Measurements from ENCODE around the gene LMO7.
"Not testable (repeated sequence)": the region's sequence is repeated elsewhere in the genome, so short reads cannot be mapped to it uniquely, and the experiment has no call there.

LMO7 gene

GRCh38 chr13:75647126-75647784, 11.1 kb downstream of the LMO7 start:
- no peak for DNase-seq (ENCODE audit: low read depth)

DNA sequence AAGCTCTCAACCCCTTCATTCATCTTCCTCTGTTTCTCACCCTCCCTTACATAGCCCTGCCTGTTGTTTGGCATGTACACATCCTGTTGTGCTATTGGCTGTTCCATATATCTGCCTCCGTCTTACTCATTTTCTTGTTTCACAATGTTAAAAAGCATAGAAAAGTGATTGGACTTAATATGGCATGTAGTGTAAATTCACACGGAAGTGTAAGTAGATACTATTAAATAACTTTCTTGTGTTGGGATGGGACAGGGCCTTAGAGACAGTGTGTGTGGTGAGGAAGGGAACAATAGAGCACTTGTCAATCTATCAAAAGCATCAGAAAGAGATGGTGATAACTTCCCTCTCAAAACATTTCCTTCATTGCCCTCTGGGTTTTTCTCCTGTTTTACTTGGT, 12.3 kb downstream of the LMO7 start:
- DNase-seq (ENCODE audit: low read depth): no peak

DNA sequence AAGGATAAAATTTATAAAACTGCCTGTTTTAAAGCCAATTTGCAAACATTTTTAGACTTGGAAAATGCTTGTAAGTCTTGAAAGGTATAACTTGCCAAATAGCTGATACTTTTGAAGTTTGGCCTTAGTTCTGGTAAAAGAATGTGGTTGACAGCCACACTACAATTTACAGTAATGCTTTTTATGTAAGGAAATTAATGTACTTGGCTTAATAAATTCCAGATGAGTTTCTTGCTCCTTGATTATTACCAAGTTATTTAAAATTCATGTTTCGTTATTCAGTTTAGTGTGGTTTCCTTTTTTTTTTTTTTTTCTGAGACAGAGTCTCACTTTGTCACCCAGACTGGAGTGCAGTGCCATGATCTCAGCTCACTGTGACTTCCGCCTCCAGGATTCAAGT, 14.9 kb downstream of the LMO7 start:
- no peak for DNase-seq (ENCODE audit: low read depth)

- no peak for DNase-seq (ENCODE audit: low read depth)
These were observed 16.6 kb downstream of the LMO7 start for GRCh38 chr13:75652726-75653125.

DNA sequence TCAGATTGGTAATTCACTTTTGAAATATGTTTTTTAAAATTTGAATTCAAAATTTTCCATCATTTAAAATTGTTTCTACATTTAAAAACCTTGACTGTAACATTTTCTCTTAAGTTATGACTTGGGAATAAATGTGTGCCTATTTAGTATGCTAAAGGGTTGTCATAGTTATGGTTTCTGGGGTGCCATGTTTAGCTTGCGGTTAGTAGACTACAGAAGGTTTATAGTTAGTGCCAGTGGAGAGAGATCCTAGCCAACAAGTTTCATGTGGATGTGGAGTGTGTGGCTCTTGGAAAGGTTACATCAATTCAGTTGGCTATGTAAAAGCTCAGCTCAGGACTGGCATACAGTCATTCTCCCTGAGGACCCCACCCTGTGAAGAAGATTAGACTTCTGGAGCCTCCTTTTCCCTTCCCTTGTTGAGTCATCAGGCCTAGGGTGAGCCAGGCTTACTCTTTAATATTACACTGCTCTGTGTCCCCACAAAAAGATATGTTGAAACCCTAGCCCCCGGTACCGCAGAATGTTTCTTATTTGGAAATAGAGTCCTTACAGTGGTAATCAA, 20.4 kb downstream of the LMO7 start:
- DNase-seq (ENCODE audit: low read depth): no peak

DNA sequence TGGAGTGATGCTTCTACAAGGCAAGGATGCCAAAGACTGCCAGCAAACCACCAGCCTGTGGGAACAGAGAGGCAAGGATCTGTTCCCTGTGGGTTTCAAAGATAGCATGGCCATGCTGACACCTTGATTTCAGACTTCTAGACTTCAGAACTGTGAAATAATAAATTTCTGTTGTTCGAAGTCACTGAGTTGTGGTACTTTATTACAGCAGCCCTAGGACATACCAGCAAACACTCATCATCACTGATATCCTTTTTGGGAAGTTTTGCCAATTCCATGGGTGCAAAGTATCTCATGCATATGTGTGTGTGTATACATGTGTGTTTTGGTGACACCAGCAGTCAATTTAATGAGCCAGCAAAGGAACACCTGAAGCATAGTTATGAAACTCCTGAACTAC, 21.0 kb downstream of the LMO7 start:
- DNase-seq (ENCODE audit: low read depth): no peak

DNA sequence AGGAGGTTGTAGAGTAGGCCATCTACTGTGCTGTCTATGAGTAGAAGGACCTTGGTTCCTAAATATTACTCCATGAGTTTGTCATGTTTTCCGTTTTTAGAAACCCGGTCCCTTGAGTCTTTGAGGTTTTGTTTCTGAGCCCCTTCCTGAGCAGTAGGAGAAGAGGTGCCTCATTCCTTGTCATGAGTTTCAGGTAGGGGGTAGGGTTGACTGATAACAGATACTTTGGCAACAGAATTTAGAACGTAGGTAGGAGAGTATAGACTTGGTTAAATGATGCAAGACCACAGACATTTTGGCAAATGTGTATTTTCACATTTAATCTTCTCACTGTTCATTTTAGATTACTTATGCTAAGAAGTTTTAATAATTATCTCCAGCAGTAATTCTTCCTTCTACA, 24.6 kb downstream of the LMO7 start:
- no peak for DNase-seq (ENCODE audit: low read depth)

DNA sequence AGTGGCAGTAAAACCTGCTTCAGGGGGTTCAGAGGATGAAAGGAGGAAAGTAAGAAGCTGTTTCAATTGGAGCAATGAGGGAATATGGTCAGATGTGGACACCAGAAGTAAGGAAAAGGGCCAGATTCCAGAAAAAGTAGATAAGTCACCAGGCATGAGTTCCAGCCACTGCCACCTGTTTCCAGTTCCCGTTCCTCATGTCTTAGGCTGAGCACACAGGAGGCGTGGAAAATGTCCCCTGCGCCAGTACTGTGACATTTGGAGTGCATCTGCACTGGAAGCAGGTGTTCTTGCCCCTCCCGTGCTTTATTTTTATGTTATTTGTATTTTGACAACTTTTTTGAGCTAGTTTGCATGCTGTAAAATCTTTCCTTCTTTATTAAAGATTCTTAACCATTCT, 25.3 kb downstream of the LMO7 start:
- DNase-seq (ENCODE audit: low read depth): no peak

GRCh38 chr13:75666646-75667351, 30.7 kb downstream of the LMO7 start:
- no peak for DNase-seq (ENCODE audit: low read depth)

GRCh38 chr13:75669706-75670105, 33.6 kb downstream of the LMO7 start:
- DNase-seq (ENCODE audit: low read depth): no peak

DNA sequence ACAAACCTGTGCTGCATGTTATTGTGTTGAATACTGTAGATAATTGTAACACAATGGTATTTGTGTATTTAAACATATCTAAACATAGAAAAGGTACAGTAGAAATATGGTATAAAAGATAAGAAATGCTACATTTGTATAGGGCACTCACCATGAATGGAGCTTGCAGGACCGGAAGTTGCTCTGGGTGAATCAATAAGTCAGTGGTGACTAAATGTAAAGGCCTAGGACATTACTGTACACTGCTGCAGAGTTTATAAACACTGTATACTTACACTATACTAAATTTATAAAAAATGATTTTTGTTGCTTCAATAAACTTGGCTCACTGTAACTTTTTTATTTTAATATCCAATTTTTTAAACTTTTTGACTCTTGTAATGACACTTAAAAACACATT, 34.4 kb downstream of the LMO7 start:
- DNase-seq (ENCODE audit: low read depth): no peak

GRCh38 chr13:75675421-75675820, 39.3 kb downstream of the LMO7 start:
- DNase-seq (ENCODE audit: low read depth): no peak

GRCh38 chr13:75679459-75679858, 43.3 kb downstream of the LMO7 start:
- no peak for DNase-seq (ENCODE audit: low read depth)

- DNase-seq (ENCODE audit: low read depth): not testable (repeated sequence)
These were observed 44.1 kb downstream of the LMO7 start for GRCh38 chr13:75680251-75680650.

GRCh38 chr13:75682326-75682725, 46.2 kb downstream of the LMO7 start:
- DNase-seq (ENCODE audit: low read depth): no peak

DNA sequence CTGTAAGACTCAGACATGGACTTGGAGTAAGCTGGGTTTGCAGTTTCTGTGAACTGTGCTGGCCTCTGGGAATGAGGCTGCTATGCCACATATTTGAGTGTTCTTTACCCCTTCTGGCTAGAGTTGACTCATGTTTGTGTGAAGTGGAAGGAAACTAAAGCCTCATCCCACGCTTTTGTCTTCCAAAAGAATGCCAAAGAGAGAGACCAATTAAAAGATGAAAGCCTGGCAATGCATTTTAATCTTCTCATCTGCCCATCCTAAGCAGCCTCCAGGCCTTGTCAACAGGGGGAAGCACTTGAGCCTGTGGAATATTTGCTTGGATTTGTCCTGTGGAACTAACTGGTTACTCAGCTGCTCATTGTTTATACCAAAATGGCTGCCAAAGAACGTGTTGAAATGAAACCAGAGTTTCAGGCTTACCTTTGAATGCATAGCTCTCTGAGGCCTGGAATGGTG, 49.1 kb downstream of the LMO7 start:
- DNase-seq (ENCODE audit: low read depth): no peak

DNA sequence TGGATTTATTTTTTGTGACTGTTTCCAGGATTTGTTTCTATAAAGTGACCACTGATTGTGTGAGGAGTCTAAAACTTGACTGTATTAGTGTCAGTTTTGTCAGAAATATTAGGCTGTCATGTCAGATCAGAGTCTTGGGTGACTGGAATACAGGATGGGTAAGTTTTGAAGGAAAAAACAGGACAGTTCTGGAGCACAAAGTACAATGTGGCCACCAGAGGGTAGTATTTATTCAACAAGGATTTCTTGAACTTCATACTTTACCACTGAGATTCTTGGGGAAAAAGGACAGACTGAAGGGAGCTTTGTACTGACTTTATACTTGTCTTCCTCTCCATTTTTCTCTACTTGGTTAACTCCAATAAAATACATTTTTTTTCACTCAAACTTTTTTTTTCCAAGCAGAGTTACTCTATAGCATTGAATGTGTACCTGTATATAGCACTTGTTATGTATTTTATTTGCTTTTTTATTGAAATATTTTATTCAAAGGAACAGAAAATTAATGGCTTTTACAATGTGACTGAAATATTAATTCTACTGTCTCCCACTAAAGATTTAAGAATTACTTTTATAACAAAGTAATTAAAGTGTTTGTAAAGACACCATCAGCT, 51.1 kb downstream of the LMO7 start:
- no peak for DNase-seq (ENCODE audit: low read depth)

- no peak for DNase-seq (ENCODE audit: low read depth)
These were observed 53.6 kb downstream of the LMO7 start for GRCh38 chr13:75689686-75690085.

DNA sequence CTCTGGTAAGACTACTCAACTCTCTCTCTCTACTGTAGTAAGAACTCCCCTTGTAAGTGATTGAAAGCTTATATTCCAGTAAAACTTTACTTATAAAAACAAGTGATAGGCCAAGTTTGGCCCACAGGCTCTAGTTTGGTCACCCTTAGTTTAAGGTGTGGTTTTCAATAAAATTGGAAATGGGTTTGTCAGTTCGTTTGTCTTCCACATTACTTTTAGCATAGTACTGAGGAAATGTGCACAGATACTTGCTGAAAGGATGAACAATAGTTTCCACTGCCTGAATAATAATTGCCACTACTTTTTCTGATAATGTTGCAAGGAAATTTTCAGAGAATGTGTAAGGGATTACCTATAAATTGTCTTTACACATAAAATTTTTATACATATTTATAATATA, 54.5 kb downstream of the LMO7 start:
- DNase-seq (ENCODE audit: low read depth): no peak

DNA sequence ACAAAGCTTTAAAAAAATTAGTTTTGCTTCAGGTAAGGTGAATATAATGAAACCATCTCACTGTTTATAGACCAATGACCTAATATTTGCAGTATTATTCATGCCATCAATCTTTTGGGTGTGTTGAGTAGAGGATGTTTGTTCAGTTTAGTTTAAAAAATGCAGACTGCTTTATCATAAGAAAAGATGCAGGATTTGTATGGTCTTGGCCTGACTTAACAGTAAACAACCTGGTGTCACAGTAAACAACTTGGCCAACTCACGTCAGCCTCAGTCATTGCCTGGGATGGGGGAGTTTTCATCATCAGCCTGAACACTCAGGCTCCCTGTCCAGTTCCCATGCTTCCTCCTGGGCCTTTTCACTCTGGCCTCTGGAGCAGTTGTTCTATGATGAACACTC, 55.1 kb downstream of the LMO7 start:
- DNase-seq (ENCODE audit: low read depth): no peak

DNA sequence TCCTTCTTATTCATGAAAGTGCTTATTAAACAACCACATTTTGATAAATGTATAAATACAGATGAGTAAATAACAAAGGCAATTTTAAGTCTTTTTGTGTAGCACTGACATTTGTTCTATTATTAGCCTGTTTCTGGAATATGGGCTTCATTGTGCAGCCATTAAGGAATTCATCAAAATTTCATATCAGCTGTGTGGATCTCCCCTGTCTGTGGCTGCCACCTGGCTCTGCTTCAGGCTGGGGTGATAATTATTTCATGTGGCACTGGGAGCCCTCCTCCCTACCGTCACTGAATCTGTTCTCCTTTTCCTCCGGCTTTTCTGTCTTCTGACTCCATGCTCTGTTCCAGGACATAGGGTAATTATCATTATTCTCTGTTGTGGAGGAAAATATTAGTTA, 57.1 kb downstream of the LMO7 start:
- DNase-seq (ENCODE audit: low read depth): no peak

DNA sequence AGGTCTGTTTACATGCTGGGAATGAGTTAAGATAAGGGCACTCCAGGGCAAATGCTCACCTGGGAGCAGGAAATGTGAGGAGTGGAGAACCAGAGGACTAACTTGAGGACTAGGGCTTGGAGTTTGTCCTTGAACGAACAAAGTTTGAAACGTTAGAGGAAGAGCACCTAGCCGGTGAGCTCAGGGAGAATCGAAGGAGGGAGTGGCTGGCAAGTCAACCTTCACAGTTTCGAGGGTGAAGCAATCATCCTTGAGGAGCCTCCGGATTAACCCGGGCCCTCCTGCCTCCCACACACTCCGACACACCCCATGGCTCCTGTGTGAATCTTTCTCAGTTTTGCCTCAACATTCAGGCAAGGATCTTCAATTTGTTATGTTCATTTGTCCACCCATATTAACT, 58.6 kb downstream of the LMO7 start:
- no peak for DNase-seq (ENCODE audit: low read depth)

- peak; percentile 59 for DNase-seq (ENCODE audit: low read depth)
These were observed 59.8 kb downstream of the LMO7 start for GRCh38 chr13:75695908-75696307.

All from stimulated activated CD8-positive, alpha-beta memory T cell treated with anti-CD3 and anti-CD28 coated beads, Interleukin-4, amount 100 ng/mL, for 24 hours (primary cell).